GM23338 (cell line): Measurements from ENCODE around the gene PTPA. TPM values are rescaled to one million over a fixed set of nuclear protein-coding genes. Genes with fewer than 3 reads are reported as not detected.

Experiments used
- ATAC-seq: fragments of 200-7000 bp; cut with Tn5 transposase; 3 replicates; pipeline ENCODE4 v1.9.1; 2020
- DNase-seq: peaks from one replicate; pipeline ENCODE4 v3.0.0-alpha.2; 2015; ENCODE audit warnings: low spot score
- H2AFZ ChIP-seq: fragments of 200-600 bp; sonication (generic); 2 replicates; pipeline ENCODE4 v1.8.0; 2016; ENCODE audit warnings: antibody characterized with exemption, mild to moderate bottlenecking, moderate library complexity
- H3F3A ChIP-seq: fragments of 200-600 bp; sonication (generic); replicated peaks from 2 replicates; pipeline ENCODE4 v1.8.0; 2017; ENCODE audit warnings: antibody characterized with exemption, mixed run types, low read depth
- H3K27ac ChIP-seq: fragments of 200-600 bp; sonication (generic); 2 replicates; pipeline ENCODE4 v1.6.1; 2016; ENCODE audit warnings: low read depth
- H3K27me3 ChIP-seq: fragments of 200-600 bp; sonication (generic); 2 replicates; pipeline ENCODE4 v1.8.0; 2016; ENCODE audit warnings: mild to moderate bottlenecking, mixed run types, moderate library complexity; ENCODE audit not compliant: insufficient read depth
- H3K36me3 ChIP-seq: fragments of 200-600 bp; sonication (generic); 2 replicates; pipeline ENCODE4 v1.8.0; 2016; ENCODE audit warnings: mild to moderate bottlenecking; ENCODE audit not compliant: insufficient read depth
- H3K4me1 ChIP-seq: fragments of 200-600 bp; sonication (generic); 2 replicates; pipeline ENCODE4 v1.8.0; 2016; ENCODE audit warnings: mild to moderate bottlenecking, moderate library complexity; ENCODE audit not compliant: insufficient read depth
- H3K4me2 ChIP-seq: fragments of 200-600 bp; sonication (generic); 2 replicates; pipeline ENCODE4 v1.7.1; 2017; ENCODE audit warnings: mixed run types
- H3K4me3 ChIP-seq: fragments of 200-600 bp; sonication (generic); 2 replicates; pipeline ENCODE4 v1.6.1; 2016; ENCODE audit warnings: mixed run types
- H3K79me2 ChIP-seq: fragments of 200-600 bp; sonication (generic); replicated peaks from 2 replicates; pipeline ENCODE4 v1.8.0; 2017; ENCODE audit warnings: mild to moderate bottlenecking; ENCODE audit not compliant: insufficient read depth
- H3K9me2 ChIP-seq: fragments of 200-600 bp; sonication (generic); 2 replicates; pipeline ENCODE4 v1.8.0; 2017; ENCODE audit not compliant: insufficient read depth
- H4K20me1 ChIP-seq: fragments of 200-600 bp; sonication (generic); replicated peaks from 2 replicates; pipeline ENCODE4 v1.8.0; 2017; ENCODE audit warnings: mild to moderate bottlenecking; ENCODE audit not compliant: insufficient read depth
- H3K27ac Mint-ChIP-seq: 2 replicates; pipeline ENCODE4 v1.8.0; 2020; ENCODE audit warnings: inconsistent platforms, mild to moderate bottlenecking, moderate library complexity, mixed read lengths
- H3K27me3 Mint-ChIP-seq: 3 replicates; pipeline ENCODE4 v1.8.0; 2022; ENCODE audit warnings: low read depth, mild to moderate bottlenecking, moderate library complexity, mixed read lengths, inconsistent platforms; ENCODE audit not compliant: insufficient read depth, poor library complexity
- H3K36me3 Mint-ChIP-seq: 3 replicates; pipeline ENCODE4 v1.8.0; 2021; ENCODE audit warnings: low read depth, mild to moderate bottlenecking, inconsistent platforms, moderate library complexity, mixed read lengths
- H3K4me1 Mint-ChIP-seq: 3 replicates; pipeline ENCODE4 v1.8.0; 2020; ENCODE audit warnings: mild to moderate bottlenecking, inconsistent platforms, mixed read lengths
- H3K4me3 Mint-ChIP-seq: 3 replicates; pipeline ENCODE4 v1.8.0; 2021; ENCODE audit warnings: moderate library complexity, mild to moderate bottlenecking, inconsistent platforms, mixed read lengths
- H3K9me3 Mint-ChIP-seq: 3 replicates; pipeline ENCODE4 v1.8.0; 2020; ENCODE audit warnings: moderate library complexity, mild to moderate bottlenecking, inconsistent platforms, mixed read lengths
- CREB1 ChIP-seq: fragments of 250-450 bp; sonication (Bioruptor Pico); IDR thresholded peaks from 2 replicates; pipeline ENCODE4 v1.5.0; 2020; ENCODE audit warnings: low read depth, mild to moderate bottlenecking, moderate library complexity
- EZH2 ChIP-seq: fragments of 200-600 bp; sonication (generic); IDR thresholded peaks from one replicate; pipeline ENCODE4 v1.8.0; 2017; ENCODE audit warnings: antibody characterized with exemption, mild to moderate bottlenecking, low read depth; ENCODE audit not compliant: unreplicated experiment
- EZH2phosphoT487 ChIP-seq: fragments of 200-600 bp; sonication (generic); IDR thresholded peaks from one replicate; pipeline ENCODE4 v1.8.1; 2018; ENCODE audit warnings: antibody characterized with exemption; ENCODE audit not compliant: unreplicated experiment
- JUNB ChIP-seq: IDR thresholded peaks from one replicate; pipeline ENCODE4 v1.6.1; 2016; ENCODE audit warnings: antibody characterized with exemption; ENCODE audit not compliant: unreplicated experiment
- STAT1 ChIP-seq: IDR thresholded peaks from one replicate; pipeline ENCODE4 v1.6.1; 2016; ENCODE audit warnings: antibody characterized with exemption; ENCODE audit not compliant: unreplicated experiment
- ZNF114 ChIP-seq: fragments of 250-450 bp; sonication (Bioruptor Pico); IDR thresholded peaks from 2 replicates; pipeline ENCODE4 v1.5.0; 2020; ENCODE audit warnings: mild to moderate bottlenecking, moderate library complexity
- ZNF331 ChIP-seq: fragments of 250-450 bp; sonication (Bioruptor Pico); IDR thresholded peaks from 2 replicates; pipeline ENCODE4 v1.5.0; 2020; ENCODE audit warnings: low read depth, mild to moderate bottlenecking, moderate library complexity
- polyA plus RNA-seq: library from polyadenylated mRNA; unstranded; fragments of >200 nt; fragmentation: Nextera tagmentation; extraction: Ambion mirVana; gene quantifications from 2 replicates; pipeline ENCODE4 v1.2.1, GENCODE V29; 2016
- total RNA-seq: library from RNA; depleted of rRNA; stranded (reverse); fragments of >200 nt; shearing (Covaris generic); gene quantifications from 2 replicates; pipeline ENCODE4 v1.2.3, GENCODE V29; 2014
- TF ChIP-seq, protein P1 (sequence below), 2 experiments: fragments of 200-600 bp in 1 of 2; sonication (generic) in 1 of 2; conservative IDR thresholded peaks; 2 replicates each; pipeline versions ENCODE4 v1.5.1 to v1.6.1; 2016 to 2017; ENCODE audit warnings: antibody characterized with exemption in 2 of 2, low read depth in 2 of 2, mild to moderate bottlenecking in 2 of 2, moderate library complexity in 1 of 2
- TF ChIP-seq, protein P2 (sequence below): IDR thresholded peaks from one replicate; pipeline ENCODE4 v1.6.1; 2018; ENCODE audit warnings: antibody characterized with exemption; ENCODE audit not compliant: unreplicated experiment
- TF ChIP-seq, protein P3 (sequence below): IDR thresholded peaks from 2 replicates; pipeline ENCODE4 v1.6.1; 2016; ENCODE audit warnings: antibody characterized with exemption

Gene PTPA
- total and polyA plus RNA-seq, 2 experiments from 2014 or later = 53.9 to 122 TPM

DNA sequence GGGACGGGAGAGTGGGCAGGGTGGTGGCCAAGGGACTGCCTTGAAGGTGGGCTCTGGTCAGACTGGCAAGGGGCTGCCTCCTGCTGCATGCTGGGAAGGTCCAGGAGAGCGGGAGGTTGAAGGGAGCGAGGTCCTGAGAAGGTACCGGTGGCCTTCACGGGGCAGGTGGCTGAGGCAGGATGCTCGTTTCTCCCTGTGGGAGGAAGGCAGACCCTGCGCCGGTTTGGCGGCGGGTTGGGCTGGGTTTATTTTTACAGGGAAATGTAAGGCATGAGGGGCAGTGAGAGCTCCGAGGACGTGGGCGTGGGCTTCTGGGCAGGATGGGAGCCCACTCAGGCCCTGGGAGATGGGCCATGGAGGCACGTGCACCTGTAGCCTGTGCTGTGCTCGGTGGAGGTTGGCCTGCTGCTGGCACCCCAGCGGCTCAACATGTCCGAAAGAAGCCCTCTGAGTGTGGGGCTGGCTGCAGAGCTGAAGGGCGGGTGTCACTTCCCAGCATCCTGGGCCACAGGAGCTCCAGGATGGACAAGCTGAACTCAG is 39.5 kb downstream of the PTPA start:
- no peak overlapping the region for H3K4me3 Mint-ChIP-seq
- H3K4me1 Mint-ChIP-seq = peaks cover 17% of the 10 kb centered on the region
- H3K36me3 Mint-ChIP-seq = peaks cover 15% of the 10 kb centered on the region
- H3K36me3 ChIP-seq = no peaks in the 10 kb centered on the region; the same call in 1 of the 2 replicates
- H3K27me3 ChIP-seq = no peaks in the 10 kb centered on the region
- H3K4me1 ChIP-seq = peaks cover 10% of the 10 kb centered on the region; the same call in 1 of the 2 replicates
- no peaks in the 10 kb centered on the region for H3K79me2 ChIP-seq
- no peak overlapping the region for H3K27ac ChIP-seq
- H4K20me1 ChIP-seq = peaks cover 9% of the 10 kb centered on the region
- DNase-seq (no peak), ATAC-seq (no peak)
- no peaks in the 10 kb centered on the region for H3F3A ChIP-seq
- H3K9me3 Mint-ChIP-seq = no peaks in the 10 kb centered on the region
- no peaks in the 10 kb centered on the region for H3K9me2 ChIP-seq
- no peak overlapping the region for H3K4me2 ChIP-seq
- no peak overlapping the region for H2AFZ ChIP-seq
- H3K4me3 ChIP-seq = no peak overlapping the region
- TF ChIP-seq EZH2 (no peak), STAT1 (no peak), ZNF114 (CRISPR knock-in tag) (no peak), CREB1 (no peak), ZNF331 (CRISPR knock-in tag) (no peak), JUNB (no peak), EZH2phosphoT487 (no peak)
- TF ChIP-seq, protein P1, sequence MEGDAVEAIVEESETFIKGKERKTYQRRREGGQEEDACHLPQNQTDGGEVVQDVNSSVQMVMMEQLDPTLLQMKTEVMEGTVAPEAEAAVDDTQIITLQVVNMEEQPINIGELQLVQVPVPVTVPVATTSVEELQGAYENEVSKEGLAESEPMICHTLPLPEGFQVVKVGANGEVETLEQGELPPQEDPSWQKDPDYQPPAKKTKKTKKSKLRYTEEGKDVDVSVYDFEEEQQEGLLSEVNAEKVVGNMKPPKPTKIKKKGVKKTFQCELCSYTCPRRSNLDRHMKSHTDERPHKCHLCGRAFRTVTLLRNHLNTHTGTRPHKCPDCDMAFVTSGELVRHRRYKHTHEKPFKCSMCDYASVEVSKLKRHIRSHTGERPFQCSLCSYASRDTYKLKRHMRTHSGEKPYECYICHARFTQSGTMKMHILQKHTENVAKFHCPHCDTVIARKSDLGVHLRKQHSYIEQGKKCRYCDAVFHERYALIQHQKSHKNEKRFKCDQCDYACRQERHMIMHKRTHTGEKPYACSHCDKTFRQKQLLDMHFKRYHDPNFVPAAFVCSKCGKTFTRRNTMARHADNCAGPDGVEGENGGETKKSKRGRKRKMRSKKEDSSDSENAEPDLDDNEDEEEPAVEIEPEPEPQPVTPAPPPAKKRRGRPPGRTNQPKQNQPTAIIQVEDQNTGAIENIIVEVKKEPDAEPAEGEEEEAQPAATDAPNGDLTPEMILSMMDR (conservative IDR thresholded peaks at IDR 0.05; ENCODE audit: low read depth in 2 of 2) = no peak
- TF ChIP-seq, protein P2, sequence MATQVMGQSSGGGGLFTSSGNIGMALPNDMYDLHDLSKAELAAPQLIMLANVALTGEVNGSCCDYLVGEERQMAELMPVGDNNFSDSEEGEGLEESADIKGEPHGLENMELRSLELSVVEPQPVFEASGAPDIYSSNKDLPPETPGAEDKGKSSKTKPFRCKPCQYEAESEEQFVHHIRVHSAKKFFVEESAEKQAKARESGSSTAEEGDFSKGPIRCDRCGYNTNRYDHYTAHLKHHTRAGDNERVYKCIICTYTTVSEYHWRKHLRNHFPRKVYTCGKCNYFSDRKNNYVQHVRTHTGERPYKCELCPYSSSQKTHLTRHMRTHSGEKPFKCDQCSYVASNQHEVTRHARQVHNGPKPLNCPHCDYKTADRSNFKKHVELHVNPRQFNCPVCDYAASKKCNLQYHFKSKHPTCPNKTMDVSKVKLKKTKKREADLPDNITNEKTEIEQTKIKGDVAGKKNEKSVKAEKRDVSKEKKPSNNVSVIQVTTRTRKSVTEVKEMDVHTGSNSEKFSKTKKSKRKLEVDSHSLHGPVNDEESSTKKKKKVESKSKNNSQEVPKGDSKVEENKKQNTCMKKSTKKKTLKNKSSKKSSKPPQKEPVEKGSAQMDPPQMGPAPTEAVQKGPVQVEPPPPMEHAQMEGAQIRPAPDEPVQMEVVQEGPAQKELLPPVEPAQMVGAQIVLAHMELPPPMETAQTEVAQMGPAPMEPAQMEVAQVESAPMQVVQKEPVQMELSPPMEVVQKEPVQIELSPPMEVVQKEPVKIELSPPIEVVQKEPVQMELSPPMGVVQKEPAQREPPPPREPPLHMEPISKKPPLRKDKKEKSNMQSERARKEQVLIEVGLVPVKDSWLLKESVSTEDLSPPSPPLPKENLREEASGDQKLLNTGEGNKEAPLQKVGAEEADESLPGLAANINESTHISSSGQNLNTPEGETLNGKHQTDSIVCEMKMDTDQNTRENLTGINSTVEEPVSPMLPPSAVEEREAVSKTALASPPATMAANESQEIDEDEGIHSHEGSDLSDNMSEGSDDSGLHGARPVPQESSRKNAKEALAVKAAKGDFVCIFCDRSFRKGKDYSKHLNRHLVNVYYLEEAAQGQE = no peak
- TF ChIP-seq, protein P3, sequence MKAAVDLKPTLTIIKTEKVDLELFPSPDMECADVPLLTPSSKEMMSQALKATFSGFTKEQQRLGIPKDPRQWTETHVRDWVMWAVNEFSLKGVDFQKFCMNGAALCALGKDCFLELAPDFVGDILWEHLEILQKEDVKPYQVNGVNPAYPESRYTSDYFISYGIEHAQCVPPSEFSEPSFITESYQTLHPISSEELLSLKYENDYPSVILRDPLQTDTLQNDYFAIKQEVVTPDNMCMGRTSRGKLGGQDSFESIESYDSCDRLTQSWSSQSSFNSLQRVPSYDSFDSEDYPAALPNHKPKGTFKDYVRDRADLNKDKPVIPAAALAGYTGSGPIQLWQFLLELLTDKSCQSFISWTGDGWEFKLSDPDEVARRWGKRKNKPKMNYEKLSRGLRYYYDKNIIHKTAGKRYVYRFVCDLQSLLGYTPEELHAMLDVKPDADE = no peak
- no peak overlapping the region for H3K27ac Mint-ChIP-seq
- peaks cover 7% of the 10 kb centered on the region for H3K27me3 Mint-ChIP-seq
